ENCODE results near the gene BLVRA. TPM values are rescaled to one million over a fixed set of nuclear protein-coding genes. Genes with fewer than 3 reads are reported as not detected.
"Not testable (repeated sequence)": the region's sequence is repeated elsewhere in the genome, so short reads cannot be mapped to it uniquely, and the experiment has no call there.

The BLVRA gene
- total RNA-seq, 2 experiments from 2014 or later, result 0.91 TPM; not detected in 1

GRCh38 chr7:43775255-43775654, 16.8 kb downstream of the BLVRA start:
- H3K9me3 ChIP-seq (ENCODE audit: low read length); CTCF ChIA-PET (ENCODE audit: unreplicated experiment); POLR2A ChIA-PET; DNase-seq (ENCODE audit: low spot score); intact Hi-C loops (cut with micrococcal nuclease; ENCODE audit: unreplicated experiment); H3K4me2 ChIP-seq (ENCODE audit: low read length); H3K4me1 ChIP-seq (ENCODE audit: insufficient read depth, low read length, poor library complexity, severe bottlenecking); H3K79me2 ChIP-seq (ENCODE audit: insufficient read depth, low read depth, low read length); H3K9me2 ChIP-seq (ENCODE audit: insufficient read depth, low read length); H3K4me3 ChIP-seq (ENCODE audit: low read depth, low read length, poor library complexity, severe bottlenecking); H3K27ac ChIP-seq (ENCODE audit: low read depth, low read length, poor library complexity, severe bottlenecking); H4K20me1 ChIP-seq (ENCODE audit: insufficient read depth, low read length); H3K36me3 ChIP-seq (ENCODE audit: insufficient read depth, low read length); BruUV-seq (replicated peaks); H2AFZ ChIP-seq (ENCODE audit: low read length): not testable (repeated sequence)

- H3K27ac ChIP-seq (ENCODE audit: low read depth, low read length, poor library complexity, severe bottlenecking); CTCF ChIA-PET (ENCODE audit: unreplicated experiment); H3K9me3 ChIP-seq (ENCODE audit: low read length); DNase-seq (ENCODE audit: low spot score); POLR2A ChIA-PET; H3K36me3 ChIP-seq (ENCODE audit: insufficient read depth, low read length); H3K9me2 ChIP-seq (ENCODE audit: insufficient read depth, low read length); H2AFZ ChIP-seq (ENCODE audit: low read length); intact Hi-C loops (cut with micrococcal nuclease; ENCODE audit: unreplicated experiment); H3K4me1 ChIP-seq (ENCODE audit: insufficient read depth, low read length, poor library complexity, severe bottlenecking); H3K79me2 ChIP-seq (ENCODE audit: insufficient read depth, low read depth, low read length); H3K4me3 ChIP-seq (ENCODE audit: low read depth, low read length, poor library complexity, severe bottlenecking); H4K20me1 ChIP-seq (ENCODE audit: insufficient read depth, low read length); H3K4me2 ChIP-seq (ENCODE audit: low read length); BruUV-seq (replicated peaks): not testable (repeated sequence)
Measured at GRCh38 chr7:43778293-43779044, 20.0 kb downstream of the BLVRA start.

GRCh38 chr7:43779045-43779812, 20.7 kb downstream of the BLVRA start:
- H3K9me2 ChIP-seq (ENCODE audit: insufficient read depth, low read length), result no peaks in the 10 kb centered on the region
- no peak overlapping the region for H3K27ac ChIP-seq (ENCODE audit: low read depth, low read length, poor library complexity, severe bottlenecking)
- ChIA-PET POLR2A (no interaction called here), CTCF (ENCODE audit: unreplicated experiment) (no interaction called here)
- no peak for TF ChIP-seq CTCF (conservative IDR thresholded peaks at IDR 0.05; ENCODE audit: low read length)
- no peak for TF ChIP-seq EZH2phosphoT487 (IDR thresholded peaks at IDR 0.05; ENCODE audit: borderline replicate concordance, low read depth, low read length)
- no TSS peak for BruUV-seq (replicated peaks)
- intact Hi-C loops (cut with micrococcal nuclease; ENCODE audit: unreplicated experiment), result no loop called here
- no peak overlapping the region for H3K4me2 ChIP-seq (ENCODE audit: low read length)
- DNase-seq (ENCODE audit: low spot score), result no peak
- H3K9me3 ChIP-seq (ENCODE audit: low read length), result no peaks in the 10 kb centered on the region
- no peaks in the 10 kb centered on the region for H4K20me1 ChIP-seq (ENCODE audit: insufficient read depth, low read length)
- no peak overlapping the region for H2AFZ ChIP-seq (ENCODE audit: low read length)
- no peaks in the 10 kb centered on the region for H3K4me1 ChIP-seq (ENCODE audit: insufficient read depth, low read length, poor library complexity, severe bottlenecking)
- no peaks in the 10 kb centered on the region for H3K79me2 ChIP-seq (ENCODE audit: insufficient read depth, low read depth, low read length)
- no peak overlapping the region for H3K4me3 ChIP-seq (ENCODE audit: low read depth, low read length, poor library complexity, severe bottlenecking)
- no peaks in the 10 kb centered on the region for H3K36me3 ChIP-seq (ENCODE audit: insufficient read depth, low read length)

All from OCI-LY7 (cell line).